NCI-H510A (cell line): ENCODE data around the gene VDAC1.
A peak's percentile ranks its signal among the peaks of the same experiment; 100 is the strongest.
"Not testable (repeated sequence)": the region's sequence is repeated elsewhere in the genome, so short reads cannot be mapped to it uniquely, and the experiment has no call there.

Experiments used
- DNase-seq: peaks from one replicate; lab custom pipeline; 2025; lab: John Stamatoyannopoulos, UW

Gene VDAC1

DNA sequence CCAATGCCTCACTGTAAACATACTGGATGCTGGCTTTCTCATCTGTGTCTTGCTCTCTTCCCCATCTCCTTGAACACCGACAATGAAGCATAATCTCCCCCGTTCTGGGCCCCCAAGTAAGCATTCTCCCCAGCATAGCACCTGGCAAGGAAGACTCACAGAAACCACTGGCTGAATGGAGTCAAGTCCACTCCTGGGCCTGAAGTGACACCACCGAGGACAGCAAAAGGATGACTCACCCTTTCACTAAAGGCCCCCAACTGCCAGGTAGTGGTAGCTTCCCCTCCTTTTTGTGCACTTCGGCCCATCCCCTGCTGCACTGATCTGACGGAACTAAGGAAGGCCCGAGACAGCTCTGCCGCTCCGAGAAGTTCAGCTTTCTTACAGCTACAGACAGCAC, 9.4 kb downstream of the VDAC1 start:
- DNase-seq = no peak

DNA sequence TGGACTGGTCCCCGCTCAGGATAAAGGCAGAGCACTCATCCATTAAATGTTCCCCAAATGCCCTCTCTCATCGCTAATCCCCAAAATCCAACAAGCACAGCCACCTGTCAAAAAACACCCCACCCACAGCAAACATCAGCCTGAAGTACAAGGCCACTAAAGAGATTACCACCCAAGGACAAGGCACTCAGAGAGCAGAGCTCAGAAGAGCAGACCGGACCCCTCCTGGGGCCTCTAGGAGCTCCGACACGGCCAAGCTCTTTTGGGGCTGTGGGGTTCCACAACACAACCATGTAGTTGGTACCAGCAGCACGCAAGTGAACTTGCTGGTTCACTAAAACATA, 9.8 kb downstream of the VDAC1 start:
- no peak for DNase-seq

- DNase-seq = no peak
Observed at GRCh38 chr5:133994297-133994989, 10.3 kb downstream of the VDAC1 start.

DNA sequence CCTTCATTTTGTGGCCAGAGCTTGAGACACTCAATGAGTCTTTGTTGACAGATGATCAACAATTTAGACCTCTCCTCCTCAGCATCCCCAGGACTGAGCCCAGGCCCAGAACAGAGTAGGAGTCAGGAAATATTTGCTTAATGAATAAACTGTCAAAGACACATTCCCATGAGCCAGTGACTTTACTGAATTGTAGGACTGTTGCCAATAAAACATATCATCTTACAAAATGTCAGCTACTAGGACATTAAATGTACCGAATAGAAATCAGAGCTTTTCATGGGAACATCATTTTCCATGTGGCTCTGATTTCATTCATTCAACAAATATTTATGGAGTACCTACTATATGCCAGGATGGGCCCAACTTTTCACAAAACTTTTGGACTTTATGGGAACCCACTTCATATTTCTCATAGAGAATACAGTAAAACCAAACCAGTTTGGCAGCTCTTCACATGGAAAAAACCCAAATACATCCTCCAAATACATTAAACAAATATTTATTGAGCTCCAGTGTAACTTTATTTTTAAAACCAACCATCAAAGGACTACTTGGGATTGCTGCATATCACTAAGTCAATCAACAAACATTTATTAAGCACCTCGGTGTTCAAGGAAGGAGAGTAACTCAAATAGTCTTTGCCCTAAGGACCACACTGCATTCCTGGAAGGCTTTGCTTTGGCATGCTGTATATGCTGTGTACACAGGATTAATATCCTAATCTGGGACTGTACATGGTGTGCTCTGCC, 11.4 kb downstream of the VDAC1 start:
- no peak for DNase-seq

DNA sequence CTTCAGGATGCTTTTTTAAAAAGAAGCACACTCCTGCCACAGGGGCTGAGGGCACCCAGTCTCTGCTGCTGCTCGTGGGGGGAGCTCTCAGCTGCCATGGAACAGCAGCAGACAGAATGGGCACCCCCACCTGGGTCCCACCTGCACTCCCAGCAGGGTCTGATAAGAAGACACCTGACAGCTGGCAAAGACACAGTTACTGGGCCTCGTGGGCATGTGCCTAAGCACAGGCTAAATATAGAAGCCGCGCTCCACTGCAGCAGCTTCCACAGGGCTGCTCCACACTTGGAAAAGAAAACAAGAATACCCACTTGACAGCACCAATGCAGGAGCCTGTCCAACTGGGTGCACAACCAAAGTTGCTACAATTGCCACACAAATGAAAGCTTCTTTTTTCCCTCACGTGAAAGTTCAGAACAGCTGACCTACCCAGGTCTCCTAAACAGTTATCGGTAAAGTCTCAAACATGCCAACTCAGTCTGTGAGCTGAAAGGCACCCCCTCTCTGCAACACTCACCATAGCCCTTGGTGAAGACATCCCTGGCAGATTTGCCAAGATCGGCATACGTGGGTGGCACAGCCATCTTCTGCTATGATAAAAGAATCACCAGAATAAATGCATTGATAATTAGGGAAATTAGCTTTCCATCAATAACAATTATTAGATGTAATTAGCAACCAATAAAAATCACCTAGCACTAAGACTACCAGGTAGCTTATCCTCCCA, 12.2 kb downstream of the VDAC1 start:
- DNase-seq = no peak

DNA sequence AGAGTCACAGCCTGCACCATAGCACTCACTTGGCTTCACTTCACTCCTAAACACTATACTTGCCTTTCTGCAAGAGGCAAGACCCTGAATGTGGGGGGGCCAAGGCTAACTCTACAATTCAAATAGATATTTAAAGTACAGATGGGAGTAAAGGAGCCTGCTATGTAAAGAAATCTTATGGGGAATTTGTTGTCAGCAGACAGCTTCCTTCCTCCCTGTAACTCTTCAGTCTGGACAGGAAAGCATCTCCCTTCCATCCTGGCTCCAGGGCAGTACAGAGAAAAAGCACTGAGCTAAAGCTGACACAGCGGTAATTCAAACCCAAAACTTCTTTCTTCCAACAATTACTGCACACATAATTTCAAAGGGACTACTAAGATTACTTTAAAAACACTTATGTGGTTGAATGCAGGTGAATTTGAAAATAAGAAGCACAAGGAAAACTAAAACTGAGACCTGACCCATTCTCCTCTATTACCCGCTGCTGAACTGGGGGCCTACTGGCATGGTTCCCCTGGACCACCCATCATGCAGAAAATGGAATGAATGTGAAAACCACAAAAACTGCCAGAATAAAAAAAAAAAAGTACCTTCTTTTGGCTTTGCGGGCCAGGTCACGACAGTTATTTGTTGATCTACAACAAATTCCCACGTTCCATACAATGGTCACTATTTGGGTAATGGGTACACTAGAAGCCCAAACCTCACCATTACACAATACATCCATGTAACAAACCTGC, 13.4 kb downstream of the VDAC1 start:
- no peak for DNase-seq

DNA sequence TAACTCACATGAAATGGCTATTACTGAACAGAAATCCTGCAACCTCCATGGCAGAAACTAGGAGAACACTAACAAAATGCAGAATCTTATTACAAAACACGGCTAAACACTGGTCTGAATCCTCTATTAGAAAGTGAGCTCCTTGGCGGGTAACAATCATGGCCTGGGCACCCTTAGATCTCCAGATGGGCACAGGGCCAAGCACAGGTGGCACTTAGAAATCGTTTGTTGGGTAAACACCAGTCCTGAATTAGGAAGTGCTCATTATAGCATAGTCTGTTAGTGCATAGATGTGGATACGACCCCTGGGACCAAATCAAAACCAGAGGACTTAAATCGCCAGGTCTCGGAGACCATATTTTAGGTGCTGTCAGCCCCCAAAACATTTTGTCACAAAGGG, 14.4 kb downstream of the VDAC1 start:
- DNase-seq = peak; percentile 30

DNA sequence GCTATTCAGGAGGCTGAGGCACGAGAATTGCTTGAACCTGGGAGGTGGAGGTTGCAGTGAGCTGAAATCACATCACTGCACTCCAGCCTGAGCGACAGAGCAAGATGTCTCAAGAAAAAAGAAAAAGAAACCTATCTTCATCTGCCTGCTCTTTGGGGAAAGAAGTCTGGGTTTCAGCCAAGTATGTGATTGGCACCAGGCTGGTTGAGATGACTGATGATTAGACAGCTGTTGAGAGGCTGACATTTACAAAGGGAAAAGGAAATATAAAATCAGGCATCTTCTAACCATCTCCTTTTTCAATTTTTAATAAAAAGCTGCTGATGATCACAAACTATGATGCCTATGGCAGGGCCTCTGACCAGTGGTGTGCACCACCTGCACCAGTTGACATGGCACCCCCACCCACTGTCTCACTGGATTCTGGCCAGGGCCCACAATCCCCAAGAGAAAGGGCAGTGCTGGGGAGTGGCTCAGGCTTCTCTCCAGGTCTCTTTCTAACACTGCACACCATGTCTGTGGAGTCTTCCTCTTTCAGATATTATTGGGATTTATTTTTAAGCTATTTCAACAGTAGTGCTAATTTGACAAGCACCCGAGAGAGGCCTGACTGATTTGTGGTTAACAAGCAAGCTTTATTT, 19.1 kb downstream of the VDAC1 start:
- DNase-seq = no peak

- DNase-seq = no peak
Observed at GRCh38 chr5:133983674-133984073, 21.1 kb downstream of the VDAC1 start.

DNA sequence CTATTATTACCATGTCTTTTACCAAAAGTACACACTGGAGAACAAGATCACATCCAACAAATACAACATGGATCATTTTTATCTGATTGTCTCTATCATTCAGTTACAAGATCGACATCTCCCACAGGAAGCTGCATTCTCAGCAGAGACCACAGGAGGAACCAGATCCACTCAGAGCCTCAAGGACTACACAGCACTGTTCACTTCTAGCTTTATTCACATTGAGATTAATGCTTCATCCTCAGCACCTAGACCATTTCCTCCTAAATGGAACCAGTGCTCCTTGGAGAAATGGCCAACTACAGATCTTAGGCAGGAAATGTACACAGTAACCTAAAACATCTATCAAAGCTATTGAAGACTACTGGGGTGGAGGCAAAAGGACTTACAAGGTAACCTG, 23.1 kb downstream of the VDAC1 start:
- DNase-seq = no peak

DNA sequence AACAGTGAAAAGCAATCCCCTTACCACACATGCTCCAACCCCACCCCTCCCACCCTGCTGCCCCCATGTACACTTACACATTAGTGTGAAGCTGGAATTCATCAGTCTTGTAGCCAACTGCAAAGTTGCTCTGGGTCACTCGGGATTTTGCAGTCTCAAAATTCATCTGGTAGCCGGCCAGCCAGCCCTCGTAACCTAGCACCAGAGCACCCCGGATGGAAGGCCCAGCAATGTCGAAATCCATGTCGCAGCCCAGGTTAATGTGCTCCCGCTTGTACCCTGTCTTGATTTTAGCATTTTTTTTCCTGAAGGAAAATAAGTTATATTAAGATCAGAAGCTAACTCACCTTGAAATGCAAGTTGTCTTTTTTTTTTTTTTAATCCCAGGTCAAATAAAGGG, 24.1 kb downstream of the VDAC1 start:
- DNase-seq = no peak

- no peak for DNase-seq
Observed at GRCh38 chr5:133978943-133979342, 25.8 kb downstream of the VDAC1 start.

- no peak for DNase-seq
Observed at GRCh38 chr5:133977858-133978257, 26.9 kb downstream of the VDAC1 start.

DNA sequence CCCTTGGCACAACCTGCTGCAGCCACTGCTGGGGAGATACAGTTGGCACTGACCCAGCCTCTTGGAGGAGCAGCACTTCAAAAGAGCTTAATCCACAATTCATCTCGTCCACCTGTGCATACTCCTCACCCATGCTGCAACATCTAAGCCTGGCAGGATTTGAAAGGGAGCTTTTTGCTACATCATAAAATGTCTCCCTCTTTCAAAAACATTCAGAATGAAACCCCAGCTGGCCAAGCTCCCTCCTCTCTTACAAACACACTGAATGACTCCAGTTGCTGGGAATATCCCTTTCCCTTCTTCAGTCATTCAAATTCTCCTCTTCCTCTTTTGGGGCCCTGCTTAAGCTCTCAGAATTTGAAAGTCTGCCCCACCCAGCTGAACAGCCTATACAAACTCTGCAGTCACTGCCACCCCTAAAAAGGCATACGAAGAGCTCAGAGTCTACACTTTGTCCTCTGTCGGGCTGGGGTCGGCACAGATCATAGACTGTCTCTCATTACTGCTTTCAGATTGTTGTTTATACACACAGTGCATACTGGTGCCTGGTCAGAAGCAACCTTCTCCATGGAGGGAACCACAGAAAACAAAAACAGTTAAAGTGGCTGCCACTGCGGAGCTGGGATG, 27.5 kb downstream of the VDAC1 start:
- DNase-seq = no peak

- not testable (repeated sequence) for DNase-seq
Observed at GRCh38 chr5:133975546-133975945, 29.2 kb downstream of the VDAC1 start.

DNA sequence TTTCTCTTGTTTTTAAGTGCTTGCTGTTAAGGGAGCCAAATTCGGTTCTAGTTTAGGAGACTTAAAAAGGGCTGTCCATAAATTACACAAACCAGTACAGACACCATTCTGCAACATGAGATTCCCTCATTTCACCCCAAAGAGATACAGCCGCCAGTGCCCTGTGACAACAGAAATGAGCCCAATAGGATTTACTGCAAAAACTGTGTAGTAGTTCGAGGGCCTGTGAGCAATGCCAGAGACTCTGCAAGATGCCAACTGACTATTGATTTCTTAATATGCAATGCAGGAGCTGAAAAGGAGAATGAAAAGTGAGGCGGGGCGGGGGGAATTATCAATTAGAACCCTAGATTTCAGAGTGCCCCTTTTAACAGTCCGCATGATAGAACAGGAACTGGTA, 30.6 kb downstream of the VDAC1 start:
- no peak for DNase-seq

DNA sequence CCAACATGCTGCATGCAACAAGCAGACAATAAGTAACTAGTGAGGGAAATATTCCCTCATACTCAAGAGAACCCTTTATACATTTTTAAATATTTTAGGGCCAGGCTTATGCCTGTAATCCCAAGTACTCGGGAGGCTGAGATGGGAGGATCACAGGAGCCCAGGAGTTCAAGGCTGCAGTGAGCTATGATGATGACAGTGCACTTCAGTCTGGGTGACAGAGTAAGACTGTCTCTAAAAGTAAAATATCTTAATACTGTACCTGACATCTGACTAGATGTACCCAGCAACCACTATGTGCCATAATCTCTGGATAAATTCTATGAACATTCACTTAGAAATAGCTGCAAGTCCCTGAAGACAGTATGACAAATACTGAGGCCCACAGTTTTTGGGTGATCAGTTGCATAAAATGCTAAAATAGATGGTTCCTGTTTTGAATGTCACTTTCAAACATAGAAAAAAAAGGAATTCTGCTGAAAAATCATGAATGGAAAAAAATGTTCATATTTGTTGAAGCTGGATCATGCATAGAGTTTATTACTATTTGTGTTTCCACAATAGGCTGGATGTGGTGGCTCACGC, 34.4 kb downstream of the VDAC1 start:
- DNase-seq = no peak

DNA sequence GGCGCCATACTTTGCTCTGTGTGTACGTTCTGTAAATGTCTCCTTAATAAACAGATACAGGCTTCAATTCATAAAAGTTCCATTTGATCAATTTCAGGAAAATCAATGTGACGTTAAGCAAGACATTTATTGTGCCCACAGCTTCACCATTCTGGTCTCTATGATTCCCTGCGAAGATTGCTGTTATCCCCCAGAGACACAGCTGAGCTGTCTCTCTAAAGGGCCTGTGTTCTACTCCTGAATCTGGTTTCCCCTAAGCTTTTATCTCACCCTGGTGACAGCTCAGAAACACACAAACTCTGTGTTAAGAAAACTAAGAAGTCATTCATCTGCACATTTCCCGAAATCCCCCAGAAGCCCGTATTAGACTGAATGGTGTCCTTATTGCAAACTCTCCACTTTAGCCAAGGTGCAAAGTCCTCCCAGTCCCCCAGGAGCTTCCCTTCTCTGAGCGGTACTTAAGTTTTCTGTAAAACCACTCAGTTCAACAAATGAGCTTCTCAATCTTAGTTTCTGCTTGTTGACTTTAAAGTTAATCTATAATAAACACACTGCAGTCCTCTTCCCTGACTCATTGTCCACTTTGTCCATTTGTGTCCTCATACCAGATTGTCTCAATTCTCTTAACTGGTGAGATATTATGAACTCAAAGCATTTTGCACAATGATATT, 35.0 kb downstream of the VDAC1 start:
- DNase-seq = no peak

- peak; percentile 76 for DNase-seq
Observed at GRCh38 chr5:133968204-133968980, 36.4 kb downstream of the VDAC1 start, which contains the start of gene C5orf15. Gene C5orf15 (minus strand): TSS chr5:133968625. CDS start chr5:133968584, 41 bp downstream.
